ENCODE results near the gene VWF. TPM values are rescaled to one million over a fixed set of nuclear protein-coding genes. Genes with fewer than 3 reads are reported as not detected.

VWF gene
- total RNA-seq, 1 donor from 2014 or later = 0.16 TPM

GRCh38 chr12:6078398-6079096, 45.9 kb downstream of the VWF start:
- DNase-seq (ENCODE audit: low read depth) = peak; percentile 49

DNA sequence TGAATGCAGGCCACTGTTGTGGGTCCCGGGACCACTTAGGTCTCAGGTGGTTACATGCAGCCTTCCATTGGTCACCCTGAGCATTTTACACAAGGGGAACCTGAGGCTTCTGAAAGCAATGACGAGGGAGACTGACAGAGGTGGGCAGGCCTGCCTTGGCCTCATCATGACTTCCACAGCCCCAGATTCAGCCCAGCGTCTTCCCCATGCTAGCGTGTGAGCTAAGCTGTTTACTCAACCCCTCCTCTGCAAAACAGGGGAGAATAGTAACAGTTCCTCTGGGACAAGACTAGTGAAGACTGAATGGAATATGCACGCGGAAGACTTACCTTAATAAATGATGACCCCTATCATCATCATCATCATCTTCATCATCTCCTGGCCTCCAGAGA, 46.8 kb downstream of the VWF start:
- no peak for DNase-seq (ENCODE audit: low read depth)

- no peak for DNase-seq (ENCODE audit: low read depth)
These were observed 47.4 kb downstream of the VWF start for GRCh38 chr12:6076776-6077691.

DNA sequence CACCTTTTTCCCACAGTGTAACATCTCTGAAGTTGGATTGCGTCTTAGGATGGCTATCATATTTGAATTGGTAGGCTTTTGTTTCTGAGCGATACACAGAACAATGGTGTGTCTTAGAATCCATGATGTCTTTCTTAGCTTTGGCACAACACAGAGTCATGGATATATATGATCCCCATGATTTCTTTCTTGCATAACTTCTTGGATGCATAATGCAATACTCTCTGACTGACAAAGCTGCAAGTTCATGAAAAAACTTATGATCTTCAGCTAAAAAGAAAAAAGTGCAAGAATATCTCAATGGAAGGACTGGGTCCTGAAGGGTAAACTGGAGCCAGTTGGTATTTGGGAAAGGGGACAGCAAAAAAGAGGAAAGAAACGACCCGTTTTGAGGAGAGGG, 48.1 kb downstream of the VWF start:
- no peak for DNase-seq (ENCODE audit: low read depth)

DNA sequence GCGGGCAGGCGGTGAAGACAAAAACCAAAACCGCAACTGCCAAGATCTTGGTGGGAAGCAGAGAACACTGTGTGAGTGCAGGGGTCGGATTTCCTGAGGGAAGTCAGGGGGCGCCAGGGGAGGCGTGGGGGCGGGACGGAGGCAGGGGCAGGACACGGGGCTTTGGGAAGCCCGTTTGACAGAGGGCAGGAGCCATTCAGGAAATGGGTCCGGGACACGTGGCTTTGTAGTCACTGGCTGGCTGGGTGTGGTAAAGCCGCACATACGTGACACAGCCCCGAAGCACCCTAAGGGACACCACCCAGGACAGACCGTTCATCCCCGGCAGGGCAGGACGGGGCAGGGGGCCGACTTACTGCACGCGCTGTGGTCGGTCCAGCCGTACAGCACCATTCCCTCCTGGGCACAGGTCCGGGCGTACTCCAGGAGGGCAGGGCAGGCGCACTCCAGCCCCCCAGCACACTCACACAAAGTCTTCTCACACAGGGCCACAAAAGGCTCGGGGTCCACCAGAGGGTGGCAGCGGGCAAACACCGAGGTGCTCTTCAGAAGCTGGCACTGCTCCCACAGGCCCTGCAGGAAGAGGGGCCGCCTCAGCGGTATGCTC, 49.4 kb downstream of the VWF start:
- DNase-seq (ENCODE audit: low read depth) = peak; percentile 48

- DNase-seq (ENCODE audit: low read depth) = no peak
These were observed 50.0 kb downstream of the VWF start for GRCh38 chr12:6074427-6074826.

GRCh38 chr12:6073426-6073825, 51.0 kb downstream of the VWF start:
- DNase-seq (ENCODE audit: low read depth) = no peak

DNA sequence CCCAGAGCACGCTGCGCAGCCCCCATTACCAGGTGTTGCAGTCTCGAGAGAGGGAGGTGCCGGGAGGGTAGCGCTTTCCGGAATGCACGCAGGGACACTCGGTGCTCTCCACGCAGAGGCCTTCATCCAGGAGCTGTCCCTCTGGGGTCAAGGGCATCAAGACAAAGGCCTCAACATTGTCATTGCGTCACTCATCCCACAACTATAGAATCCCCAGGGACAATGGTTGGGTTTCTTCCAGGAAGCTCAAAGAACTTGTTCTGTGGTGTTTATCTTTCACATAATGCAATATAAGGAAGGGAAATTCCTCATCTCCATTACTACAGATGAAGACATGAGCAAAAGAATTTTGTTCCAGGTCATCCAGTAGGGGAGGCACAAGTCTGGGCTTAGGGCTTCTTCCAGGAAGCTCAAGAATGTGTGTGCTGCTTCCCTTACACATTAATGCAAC, 52.1 kb downstream of the VWF start:
- DNase-seq (ENCODE audit: low read depth) = peak; percentile 13

DNA sequence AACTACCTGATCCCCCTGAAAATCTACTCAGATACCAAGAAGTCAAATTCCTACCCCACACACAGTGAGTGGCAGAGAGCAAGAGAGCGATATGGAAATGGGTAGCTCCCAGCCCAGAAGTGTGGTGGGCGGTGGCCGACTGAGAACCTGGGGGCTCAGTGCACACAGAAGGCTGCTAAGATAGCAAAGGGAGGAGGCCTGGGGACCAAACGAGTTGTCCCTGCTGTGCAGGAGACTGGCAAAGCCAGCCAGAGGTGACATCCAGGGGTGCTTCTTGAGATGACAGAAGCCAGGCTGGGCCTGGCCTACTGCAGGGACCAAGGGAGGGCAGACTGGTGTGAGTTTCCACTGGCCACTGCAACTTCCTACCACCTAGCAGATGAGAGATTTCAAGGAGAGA, 52.9 kb downstream of the VWF start:
- DNase-seq (ENCODE audit: low read depth) = no peak

- no peak for DNase-seq (ENCODE audit: low read depth)
These were observed 53.8 kb downstream of the VWF start for GRCh38 chr12:6070472-6071257.

DNA sequence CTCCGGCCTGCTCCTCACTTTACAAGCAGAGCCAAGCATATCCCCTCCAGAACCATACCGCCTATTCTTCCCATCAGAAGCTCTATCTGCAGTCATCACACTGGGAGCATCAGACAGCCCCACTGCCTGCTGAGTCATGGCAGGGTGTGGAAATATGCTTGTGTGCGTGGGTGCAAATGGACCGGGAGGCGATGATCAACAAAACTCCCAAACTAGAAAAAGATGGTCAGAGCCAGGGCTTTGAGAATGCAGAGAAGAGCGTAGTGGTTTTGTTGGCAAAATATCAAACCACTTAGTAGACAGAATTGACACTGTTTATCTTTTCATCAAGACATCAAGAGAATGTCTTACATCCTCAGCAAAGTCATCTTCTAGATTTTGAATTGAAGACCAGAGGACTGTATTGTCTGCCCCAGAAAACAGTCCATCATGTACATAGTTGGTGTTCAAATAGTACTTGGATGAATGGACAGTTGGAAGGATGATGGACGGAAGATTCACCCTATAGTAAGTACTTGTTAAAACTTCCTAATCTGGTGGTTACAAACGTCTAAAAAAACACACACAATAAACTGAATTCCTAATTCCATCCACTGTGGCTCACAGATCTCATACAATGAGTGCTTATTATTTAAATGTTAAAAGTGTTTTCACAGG, 54.9 kb downstream of the VWF start:
- peak; percentile 78 for DNase-seq (ENCODE audit: low read depth)

DNA sequence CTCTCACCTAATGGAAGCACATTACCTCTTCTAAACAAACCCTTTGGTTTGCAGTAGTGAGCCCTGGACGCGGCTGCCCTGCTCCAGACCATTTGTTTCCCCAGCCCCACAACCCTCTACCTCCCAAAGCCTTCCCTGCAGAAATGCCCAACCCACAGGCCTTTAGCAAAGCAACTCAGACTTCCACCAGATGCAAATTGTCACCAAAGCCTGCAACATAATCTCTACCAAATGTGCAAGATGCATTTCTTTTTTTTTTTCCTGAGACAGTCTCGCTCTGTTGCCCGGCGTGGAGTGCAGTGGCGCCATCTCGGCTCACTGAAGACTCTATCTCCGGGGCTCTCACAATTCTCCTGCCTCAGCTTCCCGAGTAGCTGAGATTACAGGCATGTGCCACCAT, 56.2 kb downstream of the VWF start:
- no peak for DNase-seq (ENCODE audit: low read depth)

DNA sequence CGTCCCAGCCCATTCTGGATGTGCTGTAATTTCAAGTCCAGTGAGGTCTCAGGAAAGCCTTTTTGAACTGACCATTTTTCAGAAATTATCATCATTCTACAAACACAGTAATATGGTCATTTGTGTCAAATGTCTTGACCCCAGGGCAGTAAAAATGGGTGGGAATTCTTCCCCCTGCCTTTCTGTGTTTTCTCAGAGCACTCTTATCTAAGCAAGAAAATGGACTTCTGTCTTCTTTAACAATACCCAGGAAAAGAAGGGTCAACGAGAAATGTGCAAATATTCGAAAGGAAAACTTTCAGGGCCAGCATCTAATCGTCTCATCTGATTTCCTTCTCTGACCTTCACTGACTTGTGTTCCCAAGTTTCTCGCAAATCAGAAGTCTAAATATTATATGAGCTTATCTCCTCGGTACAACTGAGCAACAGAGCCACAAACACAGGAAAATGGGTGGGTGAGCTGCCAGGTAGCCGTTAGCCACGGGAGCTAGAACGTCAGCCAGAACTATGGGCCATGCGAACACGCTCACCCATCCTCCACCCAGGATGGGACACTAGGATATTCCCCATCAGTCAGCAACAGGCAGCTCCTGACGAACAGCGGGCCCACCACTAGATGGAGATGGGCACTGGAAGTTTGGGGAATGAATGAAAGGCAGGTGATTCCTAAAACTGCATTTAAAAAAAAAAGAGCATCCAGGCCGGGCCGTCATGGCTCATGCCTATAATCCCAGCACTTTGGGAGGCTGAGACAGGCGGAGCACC, 57.1 kb downstream of the VWF start:
- DNase-seq (ENCODE audit: low read depth) = peak; percentile 31

DNA sequence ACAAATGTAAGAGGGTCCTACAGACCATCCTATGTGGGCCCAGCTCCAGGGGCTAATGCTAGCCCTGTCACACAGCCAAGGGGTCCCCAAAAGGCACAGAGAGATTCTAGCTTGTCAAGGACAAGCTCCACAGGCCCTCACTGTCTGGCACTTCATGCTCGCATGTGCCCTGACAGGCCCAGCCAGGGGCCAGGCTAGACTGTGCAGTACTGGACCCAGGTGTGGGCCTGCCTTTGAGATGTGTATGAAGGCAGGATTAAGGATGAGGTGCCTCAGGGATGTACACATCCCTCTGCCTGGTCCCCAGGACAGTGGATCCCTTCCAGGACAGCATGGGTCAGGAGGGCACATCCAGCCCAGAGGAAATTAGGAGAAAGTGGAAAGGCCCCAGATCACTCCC, 57.8 kb downstream of the VWF start:
- DNase-seq (ENCODE audit: low read depth) = no peak

- peak; percentile 22 for DNase-seq (ENCODE audit: low read depth)
These were observed 58.6 kb downstream of the VWF start for GRCh38 chr12:6065863-6066199.

GRCh38 chr12:6065131-6065862, 59.2 kb downstream of the VWF start:
- no peak for DNase-seq (ENCODE audit: low read depth)

GRCh38 chr12:6062757-6063735, 61.4 kb downstream of the VWF start:
- DNase-seq (ENCODE audit: low read depth) = peak; percentile 65

GRCh38 chr12:6062395-6062756, 62.1 kb downstream of the VWF start:
- DNase-seq (ENCODE audit: low read depth) = no peak
